GM23338 (cell line): Measurements from ENCODE around the gene SMIM44.

Source experiments
- CREB1 ChIP-seq: fragments of 250-450 bp; sonication (Bioruptor Pico); IDR thresholded peaks from 2 replicates; pipeline ENCODE4 v1.5.0; 2020; ENCODE audit warnings: low read depth, mild to moderate bottlenecking, moderate library complexity
- EZH2 ChIP-seq: fragments of 200-600 bp; sonication (generic); IDR thresholded peaks from one replicate; pipeline ENCODE4 v1.8.0; 2017; ENCODE audit warnings: antibody characterized with exemption, mild to moderate bottlenecking, low read depth; ENCODE audit not compliant: unreplicated experiment
- EZH2phosphoT487 ChIP-seq: fragments of 200-600 bp; sonication (generic); IDR thresholded peaks from one replicate; pipeline ENCODE4 v1.8.1; 2018; ENCODE audit warnings: antibody characterized with exemption; ENCODE audit not compliant: unreplicated experiment
- JUNB ChIP-seq: IDR thresholded peaks from one replicate; pipeline ENCODE4 v1.6.1; 2016; ENCODE audit warnings: antibody characterized with exemption; ENCODE audit not compliant: unreplicated experiment
- NANOG ChIP-seq: IDR thresholded peaks from 2 replicates; pipeline ENCODE4 v1.6.1; 2016; ENCODE audit warnings: antibody characterized with exemption, borderline replicate concordance
- POLR2AphosphoS5 ChIP-seq: IDR thresholded peaks from 2 replicates; pipeline ENCODE4 v1.6.1; 2016; ENCODE audit warnings: antibody characterized with exemption, low read depth
- REST ChIP-seq: IDR thresholded peaks from one replicate; pipeline ENCODE4 v1.6.1; 2018; ENCODE audit warnings: antibody characterized with exemption; ENCODE audit not compliant: unreplicated experiment
- ZNF114 ChIP-seq: fragments of 250-450 bp; sonication (Bioruptor Pico); IDR thresholded peaks from 2 replicates; pipeline ENCODE4 v1.5.0; 2020; ENCODE audit warnings: mild to moderate bottlenecking, moderate library complexity
- ZNF331 ChIP-seq: fragments of 250-450 bp; sonication (Bioruptor Pico); IDR thresholded peaks from 2 replicates; pipeline ENCODE4 v1.5.0; 2020; ENCODE audit warnings: low read depth, mild to moderate bottlenecking, moderate library complexity
- ZNF462 ChIP-seq: fragments of 250-450 bp; sonication (Bioruptor Pico); IDR thresholded peaks from 2 replicates; pipeline ENCODE4 v1.5.0; 2020; ENCODE audit warnings: mild to moderate bottlenecking, moderate library complexity
- TF ChIP-seq, protein P1 (sequence below), 2 experiments: fragments of 200-600 bp in 1 of 2; sonication (generic) in 1 of 2; conservative IDR thresholded peaks; 2 replicates each; pipeline versions ENCODE4 v1.5.1 to v1.6.1; 2016 to 2017; ENCODE audit warnings: antibody characterized with exemption in 2 of 2, low read depth in 2 of 2, mild to moderate bottlenecking in 2 of 2, moderate library complexity in 1 of 2
- TF ChIP-seq, protein P2 (sequence below): IDR thresholded peaks from 2 replicates; pipeline ENCODE4 v1.6.1; 2016; ENCODE audit warnings: antibody characterized with exemption

DNA sequence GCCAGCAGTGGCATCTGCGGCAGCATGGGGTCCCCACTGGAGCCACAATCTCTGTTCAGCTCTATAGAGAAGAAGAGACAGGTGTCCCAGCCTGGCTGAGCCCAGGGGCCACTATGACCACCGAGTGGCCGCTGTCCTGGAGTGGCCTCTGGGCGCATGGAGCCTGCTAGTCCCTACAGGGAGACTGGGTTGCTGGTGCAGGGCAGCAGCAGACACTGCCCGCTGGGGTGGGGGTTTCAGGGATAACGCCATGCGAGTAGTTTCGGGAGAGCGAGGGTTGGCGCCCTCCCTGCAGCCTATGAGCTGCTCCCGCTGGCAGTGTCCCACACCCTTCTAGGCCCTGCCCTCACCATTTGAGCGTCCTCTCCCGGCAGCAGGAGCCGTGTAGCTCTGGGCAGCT is 44.8 kb upstream of the SMIM44 start:
- no peak for TF ChIP-seq ZNF331 (CRISPR knock-in tag)
- no peak for TF ChIP-seq CREB1 (CRISPR knock-in tag)
- TF ChIP-seq, protein P1, sequence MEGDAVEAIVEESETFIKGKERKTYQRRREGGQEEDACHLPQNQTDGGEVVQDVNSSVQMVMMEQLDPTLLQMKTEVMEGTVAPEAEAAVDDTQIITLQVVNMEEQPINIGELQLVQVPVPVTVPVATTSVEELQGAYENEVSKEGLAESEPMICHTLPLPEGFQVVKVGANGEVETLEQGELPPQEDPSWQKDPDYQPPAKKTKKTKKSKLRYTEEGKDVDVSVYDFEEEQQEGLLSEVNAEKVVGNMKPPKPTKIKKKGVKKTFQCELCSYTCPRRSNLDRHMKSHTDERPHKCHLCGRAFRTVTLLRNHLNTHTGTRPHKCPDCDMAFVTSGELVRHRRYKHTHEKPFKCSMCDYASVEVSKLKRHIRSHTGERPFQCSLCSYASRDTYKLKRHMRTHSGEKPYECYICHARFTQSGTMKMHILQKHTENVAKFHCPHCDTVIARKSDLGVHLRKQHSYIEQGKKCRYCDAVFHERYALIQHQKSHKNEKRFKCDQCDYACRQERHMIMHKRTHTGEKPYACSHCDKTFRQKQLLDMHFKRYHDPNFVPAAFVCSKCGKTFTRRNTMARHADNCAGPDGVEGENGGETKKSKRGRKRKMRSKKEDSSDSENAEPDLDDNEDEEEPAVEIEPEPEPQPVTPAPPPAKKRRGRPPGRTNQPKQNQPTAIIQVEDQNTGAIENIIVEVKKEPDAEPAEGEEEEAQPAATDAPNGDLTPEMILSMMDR (conservative IDR thresholded peaks at IDR 0.05; ENCODE audit: low read depth in 2 of 2) = no peak
- TF ChIP-seq, protein P2, sequence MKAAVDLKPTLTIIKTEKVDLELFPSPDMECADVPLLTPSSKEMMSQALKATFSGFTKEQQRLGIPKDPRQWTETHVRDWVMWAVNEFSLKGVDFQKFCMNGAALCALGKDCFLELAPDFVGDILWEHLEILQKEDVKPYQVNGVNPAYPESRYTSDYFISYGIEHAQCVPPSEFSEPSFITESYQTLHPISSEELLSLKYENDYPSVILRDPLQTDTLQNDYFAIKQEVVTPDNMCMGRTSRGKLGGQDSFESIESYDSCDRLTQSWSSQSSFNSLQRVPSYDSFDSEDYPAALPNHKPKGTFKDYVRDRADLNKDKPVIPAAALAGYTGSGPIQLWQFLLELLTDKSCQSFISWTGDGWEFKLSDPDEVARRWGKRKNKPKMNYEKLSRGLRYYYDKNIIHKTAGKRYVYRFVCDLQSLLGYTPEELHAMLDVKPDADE = no peak
- no peak for TF ChIP-seq REST
- no peak for TF ChIP-seq POLR2AphosphoS5
- TF ChIP-seq EZH2 = no peak
- no peak for TF ChIP-seq JUNB
- no peak for TF ChIP-seq EZH2phosphoT487
- no peak for TF ChIP-seq ZNF462
- no peak for TF ChIP-seq NANOG
- TF ChIP-seq ZNF114 (CRISPR knock-in tag) = no peak
